Measurements from ENCODE around the gene SIMC1.

DNA sequence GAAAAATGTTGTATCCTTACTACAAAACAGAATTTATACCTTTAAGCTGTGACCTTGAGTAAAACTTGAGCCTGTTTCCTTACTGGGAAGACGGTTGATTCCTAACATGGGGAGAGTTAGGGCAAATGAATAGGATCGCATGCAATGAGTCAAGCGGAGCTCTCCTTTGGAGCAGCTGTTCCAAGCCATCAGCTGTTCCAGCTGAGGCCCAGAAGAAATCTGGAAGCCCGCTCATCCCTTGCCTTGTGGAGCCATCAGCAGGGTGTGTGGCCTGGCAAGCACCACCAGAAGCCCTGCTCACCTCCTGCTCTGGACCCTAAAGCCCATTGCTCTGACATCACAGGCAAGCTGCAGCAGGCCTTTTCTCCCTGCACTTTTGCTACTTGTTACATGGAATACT is 115.3 kb downstream of the SIMC1 start:
- TF ChIP-seq, protein P1, sequence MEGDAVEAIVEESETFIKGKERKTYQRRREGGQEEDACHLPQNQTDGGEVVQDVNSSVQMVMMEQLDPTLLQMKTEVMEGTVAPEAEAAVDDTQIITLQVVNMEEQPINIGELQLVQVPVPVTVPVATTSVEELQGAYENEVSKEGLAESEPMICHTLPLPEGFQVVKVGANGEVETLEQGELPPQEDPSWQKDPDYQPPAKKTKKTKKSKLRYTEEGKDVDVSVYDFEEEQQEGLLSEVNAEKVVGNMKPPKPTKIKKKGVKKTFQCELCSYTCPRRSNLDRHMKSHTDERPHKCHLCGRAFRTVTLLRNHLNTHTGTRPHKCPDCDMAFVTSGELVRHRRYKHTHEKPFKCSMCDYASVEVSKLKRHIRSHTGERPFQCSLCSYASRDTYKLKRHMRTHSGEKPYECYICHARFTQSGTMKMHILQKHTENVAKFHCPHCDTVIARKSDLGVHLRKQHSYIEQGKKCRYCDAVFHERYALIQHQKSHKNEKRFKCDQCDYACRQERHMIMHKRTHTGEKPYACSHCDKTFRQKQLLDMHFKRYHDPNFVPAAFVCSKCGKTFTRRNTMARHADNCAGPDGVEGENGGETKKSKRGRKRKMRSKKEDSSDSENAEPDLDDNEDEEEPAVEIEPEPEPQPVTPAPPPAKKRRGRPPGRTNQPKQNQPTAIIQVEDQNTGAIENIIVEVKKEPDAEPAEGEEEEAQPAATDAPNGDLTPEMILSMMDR (IDR thresholded peaks at IDR 0.05) = no peak
- no peak for TF ChIP-seq JUN (CRISPR knock-in tag; IDR thresholded peaks at IDR 0.05)
- TF ChIP-seq ARID4B (CRISPR knock-in tag; IDR thresholded peaks at IDR 0.05; ENCODE audit: borderline replicate concordance) = no peak
- TF ChIP-seq MXD4 (CRISPR knock-in tag; IDR thresholded peaks at IDR 0.05; ENCODE audit: borderline replicate concordance) = no peak
- TF ChIP-seq, protein P2, sequence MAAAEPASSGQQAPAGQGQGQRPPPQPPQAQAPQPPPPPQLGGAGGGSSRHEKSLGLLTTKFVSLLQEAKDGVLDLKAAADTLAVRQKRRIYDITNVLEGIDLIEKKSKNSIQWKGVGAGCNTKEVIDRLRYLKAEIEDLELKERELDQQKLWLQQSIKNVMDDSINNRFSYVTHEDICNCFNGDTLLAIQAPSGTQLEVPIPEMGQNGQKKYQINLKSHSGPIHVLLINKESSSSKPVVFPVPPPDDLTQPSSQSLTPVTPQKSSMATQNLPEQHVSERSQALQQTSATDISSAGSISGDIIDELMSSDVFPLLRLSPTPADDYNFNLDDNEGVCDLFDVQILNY (CRISPR knock-in tag; IDR thresholded peaks at IDR 0.05) = no peak
- TF ChIP-seq, protein P3, sequence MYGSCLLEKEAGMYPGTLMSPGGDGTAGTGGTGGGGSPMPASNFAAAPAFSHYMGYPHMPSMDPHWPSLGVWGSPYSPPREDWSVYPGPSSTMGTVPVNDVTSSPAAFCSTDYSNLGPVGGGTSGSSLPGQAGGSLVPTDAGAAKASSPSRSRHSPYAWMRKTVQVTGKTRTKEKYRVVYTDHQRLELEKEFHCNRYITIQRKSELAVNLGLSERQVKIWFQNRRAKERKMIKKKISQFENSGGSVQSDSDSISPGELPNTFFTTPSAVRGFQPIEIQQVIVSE (CRISPR knock-in tag; IDR thresholded peaks at IDR 0.05; ENCODE audit: borderline replicate concordance) = no peak
